Measurements from ENCODE around the gene KCNMA1.

KCNMA1 gene

GRCh38 chr10:77626266-77626935 lies 11.2 kb downstream of the KCNMA1 start:
- TF ChIP-seq CREB1 (IDR thresholded peaks at IDR 0.05; ENCODE audit: low read depth) (no peak), RAD21 (IDR thresholded peaks at IDR 0.05; ENCODE audit: low read depth) (no peak), NFIC (IDR thresholded peaks at IDR 0.05) (no peak), CEBPB (IDR thresholded peaks at IDR 0.05) (no peak), TCF12 (IDR thresholded peaks at IDR 0.05; ENCODE audit: low read depth) (no peak), EP300 (IDR thresholded peaks at IDR 0.05; ENCODE audit: borderline replicate concordance) (no peak), EGR1 (IDR thresholded peaks at IDR 0.05) (no peak), TEAD4 (IDR thresholded peaks at IDR 0.05) (no peak), YY1 (IDR thresholded peaks at IDR 0.05; ENCODE audit: low read depth) (no peak), ZBTB7A (IDR thresholded peaks at IDR 0.05; ENCODE audit: low read depth) (no peak), FOXM1 (IDR thresholded peaks at IDR 0.05; ENCODE audit: borderline replicate concordance, low read depth) (no peak), TAF1 (IDR thresholded peaks at IDR 0.05; ENCODE audit: low read depth) (no peak)
- TF ChIP-seq, protein P1, sequence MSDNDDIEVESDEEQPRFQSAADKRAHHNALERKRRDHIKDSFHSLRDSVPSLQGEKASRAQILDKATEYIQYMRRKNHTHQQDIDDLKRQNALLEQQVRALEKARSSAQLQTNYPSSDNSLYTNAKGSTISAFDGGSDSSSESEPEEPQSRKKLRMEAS (IDR thresholded peaks at IDR 0.05): no peak
- TF ChIP-seq, protein P2, sequence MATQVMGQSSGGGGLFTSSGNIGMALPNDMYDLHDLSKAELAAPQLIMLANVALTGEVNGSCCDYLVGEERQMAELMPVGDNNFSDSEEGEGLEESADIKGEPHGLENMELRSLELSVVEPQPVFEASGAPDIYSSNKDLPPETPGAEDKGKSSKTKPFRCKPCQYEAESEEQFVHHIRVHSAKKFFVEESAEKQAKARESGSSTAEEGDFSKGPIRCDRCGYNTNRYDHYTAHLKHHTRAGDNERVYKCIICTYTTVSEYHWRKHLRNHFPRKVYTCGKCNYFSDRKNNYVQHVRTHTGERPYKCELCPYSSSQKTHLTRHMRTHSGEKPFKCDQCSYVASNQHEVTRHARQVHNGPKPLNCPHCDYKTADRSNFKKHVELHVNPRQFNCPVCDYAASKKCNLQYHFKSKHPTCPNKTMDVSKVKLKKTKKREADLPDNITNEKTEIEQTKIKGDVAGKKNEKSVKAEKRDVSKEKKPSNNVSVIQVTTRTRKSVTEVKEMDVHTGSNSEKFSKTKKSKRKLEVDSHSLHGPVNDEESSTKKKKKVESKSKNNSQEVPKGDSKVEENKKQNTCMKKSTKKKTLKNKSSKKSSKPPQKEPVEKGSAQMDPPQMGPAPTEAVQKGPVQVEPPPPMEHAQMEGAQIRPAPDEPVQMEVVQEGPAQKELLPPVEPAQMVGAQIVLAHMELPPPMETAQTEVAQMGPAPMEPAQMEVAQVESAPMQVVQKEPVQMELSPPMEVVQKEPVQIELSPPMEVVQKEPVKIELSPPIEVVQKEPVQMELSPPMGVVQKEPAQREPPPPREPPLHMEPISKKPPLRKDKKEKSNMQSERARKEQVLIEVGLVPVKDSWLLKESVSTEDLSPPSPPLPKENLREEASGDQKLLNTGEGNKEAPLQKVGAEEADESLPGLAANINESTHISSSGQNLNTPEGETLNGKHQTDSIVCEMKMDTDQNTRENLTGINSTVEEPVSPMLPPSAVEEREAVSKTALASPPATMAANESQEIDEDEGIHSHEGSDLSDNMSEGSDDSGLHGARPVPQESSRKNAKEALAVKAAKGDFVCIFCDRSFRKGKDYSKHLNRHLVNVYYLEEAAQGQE (IDR thresholded peaks at IDR 0.05; ENCODE audit: low read depth): no peak
- TF ChIP-seq, protein P3, sequence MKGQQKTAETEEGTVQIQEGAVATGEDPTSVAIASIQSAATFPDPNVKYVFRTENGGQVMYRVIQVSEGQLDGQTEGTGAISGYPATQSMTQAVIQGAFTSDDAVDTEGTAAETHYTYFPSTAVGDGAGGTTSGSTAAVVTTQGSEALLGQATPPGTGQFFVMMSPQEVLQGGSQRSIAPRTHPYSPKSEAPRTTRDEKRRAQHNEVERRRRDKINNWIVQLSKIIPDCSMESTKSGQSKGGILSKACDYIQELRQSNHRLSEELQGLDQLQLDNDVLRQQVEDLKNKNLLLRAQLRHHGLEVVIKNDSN (IDR thresholded peaks at IDR 0.05): no peak

- TF ChIP-seq ZBTB7A (IDR thresholded peaks at IDR 0.05; ENCODE audit: low read depth) (no peak), EGR1 (IDR thresholded peaks at IDR 0.05) (no peak), CEBPB (IDR thresholded peaks at IDR 0.05) (no peak), CREB1 (IDR thresholded peaks at IDR 0.05; ENCODE audit: low read depth) (no peak), TAF1 (IDR thresholded peaks at IDR 0.05; ENCODE audit: low read depth) (no peak), TCF12 (IDR thresholded peaks at IDR 0.05; ENCODE audit: low read depth) (no peak), TEAD4 (IDR thresholded peaks at IDR 0.05) (no peak), RAD21 (IDR thresholded peaks at IDR 0.05; ENCODE audit: low read depth) (no peak), NFIC (IDR thresholded peaks at IDR 0.05) (no peak), EP300 (IDR thresholded peaks at IDR 0.05; ENCODE audit: borderline replicate concordance) (no peak), FOXM1 (IDR thresholded peaks at IDR 0.05; ENCODE audit: borderline replicate concordance, low read depth) (no peak), YY1 (IDR thresholded peaks at IDR 0.05; ENCODE audit: low read depth) (no peak)
- TF ChIP-seq, protein P1 (IDR thresholded peaks at IDR 0.05): no peak
- TF ChIP-seq, protein P3 (IDR thresholded peaks at IDR 0.05): no peak
- TF ChIP-seq, protein P2 (IDR thresholded peaks at IDR 0.05; ENCODE audit: low read depth): no peak
Measured at GRCh38 chr10:77625379-77625778, 12.2 kb downstream of the KCNMA1 start.

- TF ChIP-seq CREB1 (IDR thresholded peaks at IDR 0.05; ENCODE audit: low read depth): no peak
Measured at GRCh38 chr10:77622889-77623291, 14.7 kb downstream of the KCNMA1 start.

DNA sequence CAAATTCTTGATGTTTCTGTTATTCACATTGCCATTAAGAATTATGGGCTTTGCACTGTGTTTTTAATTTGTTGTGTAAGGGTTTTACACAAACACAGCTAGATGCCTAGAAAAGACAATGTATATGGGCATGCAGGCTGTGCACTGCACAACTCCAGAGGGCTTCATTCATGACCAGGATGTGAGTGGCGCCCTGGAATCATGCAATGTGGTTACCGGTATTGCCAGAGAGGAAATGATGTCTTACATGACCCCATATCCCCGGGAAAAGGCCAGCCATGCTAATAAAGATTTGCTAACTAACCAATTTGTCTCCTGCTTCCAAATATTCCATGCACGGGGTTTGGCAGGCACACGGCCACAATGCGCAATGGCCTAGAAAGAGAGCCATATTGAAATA lies 16.9 kb downstream of the KCNMA1 start:
- TF ChIP-seq TEAD4 (IDR thresholded peaks at IDR 0.05) (no peak), CEBPB (IDR thresholded peaks at IDR 0.05) (no peak), NFIC (IDR thresholded peaks at IDR 0.05) (no peak), EGR1 (IDR thresholded peaks at IDR 0.05) (no peak), RAD21 (IDR thresholded peaks at IDR 0.05; ENCODE audit: low read depth) (no peak), ZBTB7A (IDR thresholded peaks at IDR 0.05; ENCODE audit: low read depth) (no peak), EP300 (IDR thresholded peaks at IDR 0.05; ENCODE audit: borderline replicate concordance) (no peak), CREB1 (IDR thresholded peaks at IDR 0.05; ENCODE audit: low read depth) (no peak), TCF12 (IDR thresholded peaks at IDR 0.05; ENCODE audit: low read depth) (no peak), YY1 (IDR thresholded peaks at IDR 0.05; ENCODE audit: low read depth) (no peak), FOXM1 (IDR thresholded peaks at IDR 0.05; ENCODE audit: borderline replicate concordance, low read depth) (no peak), TAF1 (IDR thresholded peaks at IDR 0.05; ENCODE audit: low read depth) (no peak)
- TF ChIP-seq, protein P2 (IDR thresholded peaks at IDR 0.05; ENCODE audit: low read depth): no peak
- TF ChIP-seq, protein P1 (IDR thresholded peaks at IDR 0.05): no peak
- TF ChIP-seq, protein P3 (IDR thresholded peaks at IDR 0.05): no peak

All from Ishikawa (cell line).